NCI-H2227 (cell line): Measurements from ENCODE around the gene ZNF507.

ENCODE experiments used
- DNase-seq: peaks from one replicate; lab custom pipeline; 2025; ENCODE audit not compliant: unreplicated experiment; lab: John Stamatoyannopoulos, UW

The ZNF507 gene

GRCh38 chr19:32339423-32339822 lies 6.0 kb upstream of the ZNF507 start:
- no peak for DNase-seq

- peak; percentile 91 for DNase-seq
Observed at GRCh38 chr19:32339988-32340874, 5.2 kb upstream of the ZNF507 start.

GRCh38 chr19:32342695-32343094 lies 2.7 kb upstream of the ZNF507 start:
- DNase-seq = no peak

GRCh38 chr19:32343550-32344262 lies 1.7 kb upstream of the ZNF507 start:
- peak; percentile 53 for DNase-seq

GRCh38 chr19:32346901-32347300 lies 1.5 kb downstream of the ZNF507 start:
- no peak for DNase-seq

- DNase-seq = no peak
Observed at GRCh38 chr19:32347573-32347972, 2.2 kb downstream of the ZNF507 start.

GRCh38 chr19:32349051-32349450 lies 3.6 kb downstream of the ZNF507 start:
- no peak for DNase-seq

GRCh38 chr19:32349724-32350470 lies 4.5 kb downstream of the ZNF507 start:
- DNase-seq = no peak

GRCh38 chr19:32350471-32350865 lies 5.1 kb downstream of the ZNF507 start:
- no peak for DNase-seq

GRCh38 chr19:32350987-32351348 lies 5.6 kb downstream of the ZNF507 start:
- no peak for DNase-seq

GRCh38 chr19:32352241-32352630 lies 6.8 kb downstream of the ZNF507 start:
- DNase-seq = no peak

- DNase-seq = no peak
Observed at GRCh38 chr19:32354345-32354744, 8.9 kb downstream of the ZNF507 start.

- no peak for DNase-seq
Observed at GRCh38 chr19:32355309-32355708, 9.9 kb downstream of the ZNF507 start.

GRCh38 chr19:32357720-32358119 lies 12.3 kb downstream of the ZNF507 start:
- DNase-seq = no peak

- DNase-seq = peak; percentile 78
Observed at GRCh38 chr19:32358321-32358720, 12.9 kb downstream of the ZNF507 start.

GRCh38 chr19:32359581-32359980 lies 14.2 kb downstream of the ZNF507 start:
- DNase-seq = no peak

GRCh38 chr19:32361574-32362317 lies 16.3 kb downstream of the ZNF507 start:
- DNase-seq = no peak

- no peak for DNase-seq
Observed at GRCh38 chr19:32362318-32362691, 16.9 kb downstream of the ZNF507 start.

- DNase-seq = no peak
Observed at GRCh38 chr19:32363175-32363574, 17.8 kb downstream of the ZNF507 start.

- DNase-seq = no peak
Observed at GRCh38 chr19:32363632-32364031, 18.2 kb downstream of the ZNF507 start.

- DNase-seq = no peak
Observed at GRCh38 chr19:32364040-32364439, 18.6 kb downstream of the ZNF507 start.
